CD4-positive, alpha-beta T cell treated with Interleukin-4 for 1 hour (primary cell): ENCODE results near the gene NAXE.
"Not testable (repeated sequence)": the region's sequence is repeated elsewhere in the genome, so short reads cannot be mapped to it uniquely, and the experiment has no call there.

ENCODE experiments used
- DNase-seq, 2 donors: peaks; one replicate each; pipeline ENCODE4 v3.0.0-alpha.2; 2020 to 2022

The NAXE gene

GRCh38 chr1:156625436-156626078 is 34.0 kb downstream of the NAXE start:
- DNase-seq, result peak; percentile 58 to 62

GRCh38 chr1:156626079-156626438 is 34.5 kb downstream of the NAXE start:
- no peak for DNase-seq

- DNase-seq, result peak; percentile 32 to 54
Observed at GRCh38 chr1:156627313-156627880, 35.8 kb downstream of the NAXE start.

GRCh38 chr1:156629823-156630449 is 38.4 kb downstream of the NAXE start:
- no peak for DNase-seq

GRCh38 chr1:156631152-156631551 is 39.6 kb downstream of the NAXE start:
- not testable (repeated sequence) for DNase-seq

GRCh38 chr1:156632355-156632754 is 40.8 kb downstream of the NAXE start:
- no peak for DNase-seq

- DNase-seq, result no peak
Observed at GRCh38 chr1:156638189-156638985, 46.8 kb downstream of the NAXE start.

GRCh38 chr1:156639601-156640101 is 48.1 kb downstream of the NAXE start:
- DNase-seq, result no peak

- DNase-seq, result no peak
Observed at GRCh38 chr1:156640842-156641706, 49.5 kb downstream of the NAXE start.

GRCh38 chr1:156641761-156642264 is 50.2 kb downstream of the NAXE start, which contains the start of gene BCAN:
TSS of gene BCAN (plus strand) at chr1:156642117. CDS start at chr1:156646055, 3,938 bp downstream.
- no peak for DNase-seq

- DNase-seq, result no peak
Observed at GRCh38 chr1:156642265-156643048, 50.9 kb downstream of the NAXE start.

GRCh38 chr1:156643049-156643777 is 51.6 kb downstream of the NAXE start:
- DNase-seq, result no peak

- DNase-seq, result no peak
Observed at GRCh38 chr1:156643778-156644092, 52.2 kb downstream of the NAXE start.
